ENCODE results near the gene KLK15. TPM values are rescaled to one million over a fixed set of nuclear protein-coding genes. Genes with fewer than 3 reads are reported as not detected.

The KLK15 gene
- total and polyA plus RNA-seq, 11 donors: not detected

GRCh38 chr19:50820086-50820485 lies 13.3 kb downstream of the KLK15 start:
- H3K4me3 ChIP-seq: peak overlapping the region in 1 of 12 donors; percentile 16
- no peaks in the 10 kb centered on the region for H3K9me3 ChIP-seq
- WGBS, 4 donors: 8 to 14% (median 11%) methylated on average over 14 to 15 of the region's 15 CpGs
- H3K27me3 ChIP-seq: peaks cover 26 to 84% (median 45%) of the 10 kb centered on the region in 9 donors
- TF ChIP-seq POLR2A (IDR thresholded peaks at IDR 0.05) (no peak), CTCF (IDR thresholded peaks at IDR 0.05) (no peak)
- H3K4me1 ChIP-seq: peaks cover 0 to 16% (median 0%) of the 10 kb centered on the region in 12 donors
- intact Hi-C loops (cut with DNase I): no loop called here
- no peaks in the 10 kb centered on the region for H3K36me3 ChIP-seq
- H3K27ac ChIP-seq: no peak overlapping the region
- no peak for ATAC-seq
- no peak for DNase-seq

GRCh38 chr19:50819636-50820035 lies 13.7 kb downstream of the KLK15 start:
- no peak for DNase-seq
- intact Hi-C loops (cut with DNase I): no loop called here

DNA sequence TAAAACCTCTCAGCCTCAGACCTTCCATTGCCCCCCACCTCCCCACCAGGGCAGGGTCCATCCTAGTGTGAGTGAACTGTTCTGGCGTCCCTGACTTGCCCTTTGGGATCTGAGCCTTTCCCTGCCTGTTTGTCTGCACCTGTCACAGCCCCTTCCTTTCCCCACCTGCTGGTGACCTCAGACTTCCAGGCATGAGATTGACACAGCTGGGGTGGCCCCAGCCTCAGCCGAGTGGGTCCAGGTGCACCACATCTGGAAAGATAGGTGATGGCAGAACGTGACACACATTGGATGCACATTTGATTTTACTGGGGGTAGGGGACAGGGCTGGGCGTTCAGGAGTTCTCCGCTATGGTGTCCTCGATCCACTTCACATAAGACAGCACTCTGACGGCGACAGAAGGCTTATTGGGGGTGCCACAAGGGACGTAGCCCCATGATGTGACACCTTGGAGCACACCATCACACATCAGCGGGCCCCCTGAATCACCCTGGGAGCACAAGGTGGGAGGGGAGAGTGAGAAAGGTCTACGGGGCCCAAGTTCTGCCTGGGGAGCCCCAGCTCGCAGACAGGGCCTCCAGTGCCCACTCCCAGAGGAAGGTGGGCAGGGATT lies 14.4 kb downstream of the KLK15 start:
- ATAC-seq: no peak
- intact Hi-C loops (cut with DNase I): no loop called here
- H3K9me3 ChIP-seq: no peaks in the 10 kb centered on the region
- no peak overlapping the region for H3K27ac ChIP-seq
- H3K36me3 ChIP-seq: no peaks in the 10 kb centered on the region
- WGBS, 4 donors: 64 to 71% (median 69%) methylated on average over 12 of the region's 12 CpGs
- DNase-seq: no peak
- no peak for TF ChIP-seq CTCF (IDR thresholded peaks at IDR 0.05)
- TF ChIP-seq POLR2A (IDR thresholded peaks at IDR 0.05): no peak
- no peak overlapping the region for H3K4me3 ChIP-seq
- H3K27me3 ChIP-seq: peaks cover 26 to 80% (median 45%) of the 10 kb centered on the region in 9 donors
- peaks cover 0 to 16% (median 0%) of the 10 kb centered on the region in 12 donors for H3K4me1 ChIP-seq

More at GRCh38 chr19:50819636-50820035, 13.7 kb downstream of the KLK15 start:
- 32 to 45% (median 43%) methylated on average over 6 to 8 of the region's 8 CpGs for WGBS, 4 donors
- Histone ChIP-seq H3K36me3 (no peaks in the 10 kb centered on the region), H3K9me3 (no peaks in the 10 kb centered on the region), H3K4me1 (peaks cover 0 to 16% (median 0%) of the 10 kb centered on the region in 12 donors), H3K4me3 (no peak overlapping the region), H3K27me3 (peaks cover 26 to 84% (median 45%) of the 10 kb centered on the region in 9 donors), H3K27ac (no peak overlapping the region)
- TF ChIP-seq POLR2A (IDR thresholded peaks at IDR 0.05) (no peak), CTCF (IDR thresholded peaks at IDR 0.05) (no peak)
- ATAC-seq: no peak

DNA sequence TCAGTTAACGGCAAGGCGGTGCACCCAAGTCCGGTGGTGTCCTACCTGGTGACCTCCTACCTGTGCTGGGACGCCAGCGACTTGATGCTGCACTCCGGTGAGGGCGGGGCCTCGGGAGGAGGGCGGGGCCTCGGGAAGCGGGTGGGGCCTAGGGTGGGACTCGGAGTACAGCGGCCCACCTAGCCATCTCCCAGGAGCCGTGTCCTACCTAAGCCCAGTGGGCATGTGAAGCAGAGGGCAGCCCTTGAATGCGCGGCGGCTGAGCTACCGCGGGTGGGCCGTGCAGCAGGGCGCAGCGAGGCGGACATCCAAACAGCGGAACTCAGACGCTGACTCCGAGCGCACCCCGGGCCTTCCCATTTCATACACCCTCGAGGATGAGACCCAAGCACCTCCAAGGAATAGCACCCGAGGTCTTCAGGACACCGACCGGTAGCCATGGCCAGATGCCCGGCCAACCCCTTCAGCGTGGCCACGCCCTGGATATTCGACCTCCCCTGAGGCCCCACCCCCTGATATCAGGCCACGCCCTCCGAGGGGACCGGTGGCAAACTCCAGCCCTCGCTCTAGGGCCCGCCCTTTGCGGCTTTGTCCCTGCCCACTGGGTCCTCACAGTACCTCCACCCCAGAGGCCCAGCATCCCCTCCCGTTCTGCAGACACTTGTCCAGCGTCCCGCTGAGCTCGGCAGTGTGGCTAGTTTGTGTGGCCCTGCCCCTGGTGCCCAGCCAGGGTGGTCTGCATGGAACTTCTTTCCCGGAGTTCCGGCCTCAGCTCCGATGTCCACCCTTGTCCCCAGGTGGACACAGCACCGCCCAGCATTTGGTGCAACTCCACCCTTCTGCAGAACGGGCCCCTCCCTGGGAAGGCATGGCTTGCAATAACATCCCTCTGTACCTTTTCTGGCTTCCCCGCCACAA lies 15.2 kb downstream of the KLK15 start:
- Histone ChIP-seq H3K4me1 (peaks cover 0 to 16% (median 0%) of the 10 kb centered on the region in 12 donors), H3K27me3 (peaks cover 26 to 72% (median 41%) of the 10 kb centered on the region in 9 donors), H3K36me3 (no peaks in the 10 kb centered on the region), H3K4me3 (peak overlapping the region in 8 of 12 donors; percentile 6 to 53 (median 22)), H3K27ac (no peak overlapping the region), H3K9me3 (no peaks in the 10 kb centered on the region)
- intact Hi-C loops (cut with DNase I): no loop called here
- TF ChIP-seq POLR2A (IDR thresholded peaks at IDR 0.05) (no peak), CTCF (IDR thresholded peaks at IDR 0.05) (no peak)
- WGBS, 4 donors: 7 to 10% (median 7%) methylated on average over 32 to 52 of the region's 52 CpGs
- DNase-seq (peak in 4 of 5 donors; percentile 24 to 69 (median 52)), ATAC-seq (peak in 3 of 4 donors; percentile 45 to 50 (median 49))

All from heart left ventricle (tissue), 16 donors.